Stimulated activated CD4-positive, alpha-beta T cell treated with anti-CD3 and anti-CD28 coated beads, Interleukin-12 subunit alpha, Interleukin-12 subunit beta, amount 100 ng/mL, for 4 hours (primary cell): ENCODE results near the gene HES7.
"Not testable (repeated sequence)": the region's sequence is repeated elsewhere in the genome, so short reads cannot be mapped to it uniquely, and the experiment has no call there.

Experiments
- DNase-seq: peaks from one replicate; pipeline ENCODE4 v3.0.0-alpha.2; 2020

Gene HES7

DNA sequence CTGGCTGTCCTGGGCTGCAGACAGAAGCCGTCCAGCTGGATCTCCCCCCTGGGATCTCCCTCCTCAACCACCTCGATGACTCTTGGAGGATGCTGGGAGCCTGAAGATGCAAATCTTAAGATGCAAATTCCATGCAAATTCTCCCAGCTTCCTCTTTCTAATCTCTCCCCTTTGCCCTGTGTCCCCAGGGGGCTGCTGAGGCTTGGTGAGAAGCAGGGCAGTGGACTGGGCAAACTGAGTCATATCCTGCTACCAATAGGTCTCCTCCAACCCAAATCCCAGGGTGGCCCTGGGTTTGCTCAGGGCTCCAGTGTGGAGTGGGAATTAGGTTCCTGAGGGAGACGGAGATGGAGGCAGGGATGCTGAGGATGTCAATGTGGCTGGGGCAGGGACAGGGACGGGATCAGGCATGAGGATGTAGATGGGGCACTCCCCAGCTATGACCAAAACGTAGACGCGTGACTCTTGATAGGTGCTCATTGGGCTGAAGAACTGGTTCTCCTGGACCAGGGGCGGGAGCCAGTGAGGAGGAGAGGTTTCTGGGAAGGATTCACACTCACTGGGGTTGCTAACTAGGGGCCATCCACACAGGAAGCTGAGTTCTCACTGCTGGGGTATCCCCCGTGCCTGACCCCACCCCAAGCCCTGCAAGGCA is 32.7 kb downstream of the HES7 start:
- no peak for DNase-seq

- DNase-seq = no peak
Observed at GRCh38 chr17:8089728-8090127, 34.2 kb downstream of the HES7 start.

DNA sequence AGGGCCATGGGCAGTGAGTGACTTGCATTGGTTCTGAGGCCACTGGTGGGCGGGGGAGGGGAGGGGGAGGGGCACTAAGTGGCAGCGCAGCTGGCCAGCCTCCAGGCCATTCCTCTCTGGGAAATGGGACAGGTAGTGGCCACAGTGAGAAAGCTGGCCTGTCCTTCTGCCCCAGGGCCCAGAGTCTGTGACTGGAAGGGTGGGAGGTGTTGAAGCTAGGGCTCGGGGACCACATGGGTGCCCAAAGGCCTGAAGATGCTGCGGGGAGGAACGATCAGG is 36.0 kb downstream of the HES7 start:
- DNase-seq = no peak

GRCh38 chr17:8087075-8087951 is 36.6 kb downstream of the HES7 start, which contains the start of gene ALOX12B:
TSS of gene ALOX12B (minus strand) at chr17:8087716. CDS start at chr17:8087442, 274 bp downstream.
- DNase-seq = no peak

GRCh38 chr17:8084250-8084649 is 39.7 kb downstream of the HES7 start:
- no peak for DNase-seq

GRCh38 chr17:8082292-8082691 is 41.6 kb downstream of the HES7 start:
- no peak for DNase-seq

GRCh38 chr17:8081876-8082275 is 42.0 kb downstream of the HES7 start:
- DNase-seq = no peak

DNA sequence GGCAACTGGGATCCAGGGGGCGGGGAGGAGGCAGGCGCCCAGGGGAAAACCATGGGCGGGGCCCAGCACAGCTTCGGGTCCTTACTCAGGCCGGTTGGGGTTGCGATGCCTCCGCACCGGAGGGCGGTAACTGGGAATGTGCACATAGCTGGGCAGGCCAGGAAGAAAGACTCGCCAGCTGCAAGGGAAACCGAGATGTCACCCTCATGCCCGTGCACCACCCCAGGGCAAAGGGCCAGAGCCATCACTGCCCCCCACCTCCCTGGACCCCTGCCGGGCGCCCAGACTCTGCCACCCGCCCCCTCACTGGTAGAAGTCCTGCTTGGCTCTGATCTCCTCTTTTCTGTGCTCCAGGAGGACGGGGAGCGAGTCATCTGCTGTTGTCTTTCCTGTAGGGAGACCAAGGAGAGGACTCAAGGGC is 43.1 kb downstream of the HES7 start:
- no peak for DNase-seq

GRCh38 chr17:8080208-8080798 is 43.6 kb downstream of the HES7 start:
- DNase-seq = no peak

DNA sequence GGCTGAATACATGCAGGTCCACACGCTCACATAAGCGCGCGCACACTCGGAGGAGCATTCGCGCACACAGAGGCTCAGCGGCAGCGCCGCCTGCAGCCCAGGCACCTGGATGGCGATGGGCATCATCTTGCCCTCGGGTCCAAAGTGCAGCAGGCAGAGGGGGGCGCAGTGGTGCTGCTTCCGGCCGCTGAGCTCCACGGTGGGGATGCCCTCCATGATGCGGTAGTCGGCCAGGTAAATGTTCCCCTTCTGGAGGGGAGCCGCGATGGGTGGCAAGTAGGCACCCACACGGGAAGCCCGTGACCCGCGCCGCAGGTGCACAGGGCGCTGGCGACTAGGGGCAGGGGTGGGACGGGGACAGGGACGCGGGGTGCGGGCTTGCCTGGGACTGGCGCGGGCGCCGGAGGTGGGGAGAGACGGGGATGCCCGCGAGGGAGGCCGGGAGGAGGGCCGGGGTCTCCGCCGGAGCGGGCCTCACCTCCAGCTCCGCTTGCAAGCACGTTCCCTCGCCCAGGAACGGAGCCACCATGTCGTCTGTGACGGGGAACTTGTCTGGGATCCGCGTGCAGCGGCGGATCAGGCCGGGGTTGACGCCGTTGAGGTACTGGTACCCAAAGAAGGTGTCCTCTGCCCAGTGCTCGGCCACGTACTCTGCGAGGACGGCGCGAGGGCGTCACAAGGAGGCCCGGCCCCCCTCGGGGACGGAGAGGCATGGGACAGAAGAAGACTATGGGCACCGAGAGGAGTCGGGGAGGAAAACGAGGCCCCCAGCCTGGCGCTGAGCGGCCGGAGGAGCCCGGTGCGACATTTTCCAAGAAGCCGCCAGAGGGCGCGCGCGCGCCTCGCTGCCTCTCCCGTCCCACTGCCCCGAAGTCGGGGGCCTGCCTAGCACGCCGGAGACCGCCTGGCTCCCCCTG is 44.4 kb downstream of the HES7 start:
- DNase-seq = peak; percentile 77

- DNase-seq = not testable (repeated sequence)
Observed at GRCh38 chr17:8077939-8078338, 46.0 kb downstream of the HES7 start.

DNA sequence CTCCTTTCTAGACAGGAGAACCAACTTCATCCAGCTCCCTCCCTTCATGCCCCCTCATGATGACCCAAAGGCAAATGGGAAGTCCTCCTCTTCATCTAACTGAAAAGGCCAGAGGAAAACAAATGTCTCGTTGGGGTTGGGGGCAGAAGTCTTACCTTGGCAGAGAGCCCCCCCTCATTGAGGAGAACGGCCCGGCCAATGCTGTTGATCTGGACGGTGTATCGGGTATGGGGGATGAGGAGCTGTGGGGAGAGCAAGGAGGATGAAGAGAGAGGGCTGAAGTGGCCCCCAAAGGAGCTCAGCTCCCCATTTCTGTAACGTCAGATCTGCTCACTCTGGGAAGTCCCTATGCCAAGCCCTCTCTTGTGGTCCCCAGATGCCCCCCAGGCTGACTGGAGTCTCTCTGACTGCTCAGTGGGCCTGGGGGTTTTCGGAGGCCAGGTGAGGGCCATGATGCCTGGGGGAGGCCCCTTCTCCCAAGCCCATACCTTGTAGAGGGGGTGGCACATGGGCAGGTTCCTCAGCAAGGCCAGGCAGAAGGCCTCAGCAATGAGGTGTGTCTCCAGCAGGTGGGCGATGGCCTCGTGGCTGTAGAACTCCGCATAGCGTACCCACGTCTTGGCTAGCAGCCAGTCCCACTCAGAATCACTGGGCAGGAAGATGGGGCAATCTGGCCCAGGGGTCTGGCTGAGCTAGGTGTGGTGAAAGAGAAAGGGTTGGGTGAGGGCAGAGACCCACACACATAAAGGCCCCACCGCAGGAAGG is 47.2 kb downstream of the HES7 start:
- DNase-seq = no peak

GRCh38 chr17:8075574-8076342 is 48.1 kb downstream of the HES7 start:
- no peak for DNase-seq

DNA sequence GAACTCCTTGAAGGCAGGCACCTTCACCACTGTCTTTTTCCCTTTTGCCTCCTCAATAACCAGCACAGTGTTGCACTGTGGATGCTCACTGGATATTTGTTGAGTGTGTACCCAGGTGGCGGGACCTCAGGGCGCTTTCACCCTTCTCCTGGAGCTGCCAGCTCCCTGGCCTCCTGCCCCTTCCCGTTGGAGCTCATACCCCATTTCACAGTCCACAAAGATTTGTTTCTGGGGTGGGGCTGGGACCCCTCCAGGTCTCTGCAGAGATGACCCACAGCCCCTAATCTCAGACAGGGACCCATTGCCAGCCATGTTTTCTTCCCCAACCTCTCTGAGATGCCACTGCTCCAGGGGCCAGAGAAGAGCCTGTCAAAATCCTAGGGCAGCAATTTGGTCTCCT is 48.8 kb downstream of the HES7 start:
- DNase-seq = no peak

DNA sequence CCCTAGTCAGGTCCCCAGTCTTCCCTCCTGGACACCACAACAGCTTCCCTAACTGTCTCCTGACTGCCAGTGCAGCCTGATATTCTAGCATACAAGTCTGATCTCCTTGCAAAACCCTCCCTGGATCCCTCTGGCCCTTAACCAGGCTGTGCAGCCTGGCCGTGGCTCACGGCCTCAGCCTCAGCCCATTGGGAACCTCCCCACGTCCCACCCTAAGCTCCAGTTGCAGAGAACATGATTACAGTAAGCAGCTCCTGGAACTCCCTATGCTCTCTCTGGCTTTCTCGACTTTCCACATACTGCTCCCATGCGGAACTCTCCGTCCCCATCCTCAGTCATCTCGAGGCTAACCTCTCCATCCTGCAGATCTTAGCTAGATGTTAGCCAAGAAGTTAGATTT is 49.4 kb downstream of the HES7 start:
- no peak for DNase-seq

DNA sequence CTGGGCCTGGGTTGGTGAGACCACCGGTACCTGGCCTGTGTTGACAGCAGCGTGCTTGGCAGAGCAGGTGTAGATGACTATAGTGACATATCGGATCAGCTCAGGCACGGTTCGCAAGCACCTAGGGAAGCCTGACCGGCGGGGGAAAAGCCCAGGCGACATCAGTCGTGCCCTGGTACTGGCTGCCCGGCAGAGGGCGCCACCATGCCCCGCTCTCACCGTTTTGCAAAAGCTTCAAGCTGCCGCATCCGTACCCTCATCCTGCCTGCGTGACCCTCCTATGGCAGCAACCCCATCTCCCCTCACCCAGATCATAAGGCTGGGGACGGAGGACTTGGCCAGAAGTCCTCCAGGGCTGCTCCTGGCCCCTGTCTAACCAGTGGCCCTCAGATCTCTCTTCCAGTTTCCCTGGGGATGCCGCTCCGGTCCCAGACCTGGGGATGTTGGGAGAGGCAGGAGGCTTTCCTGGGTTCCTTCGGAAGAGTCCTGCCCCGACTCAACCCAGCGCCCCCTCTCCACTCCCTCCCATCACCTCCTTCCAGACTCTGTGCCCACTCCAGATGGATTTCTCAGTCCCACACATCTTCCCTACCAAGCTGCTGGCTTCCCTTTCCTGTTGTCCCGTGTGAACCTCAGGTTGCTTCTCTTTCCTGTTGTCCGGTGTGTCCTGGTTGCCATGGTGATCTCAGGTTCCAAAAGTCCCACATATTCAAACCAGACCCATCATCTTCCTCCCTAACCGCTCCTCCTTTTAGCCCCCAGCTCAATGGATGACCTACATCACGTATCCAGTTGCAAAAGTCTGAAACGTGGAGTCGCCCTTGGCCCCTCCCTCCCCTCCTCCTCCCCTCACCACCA is 50.0 kb downstream of the HES7 start:
- peak; percentile 90 for DNase-seq

- DNase-seq = peak; percentile 30
Observed at GRCh38 chr17:8072729-8073461, 51.0 kb downstream of the HES7 start.

GRCh38 chr17:8072341-8072728 is 51.6 kb downstream of the HES7 start:
- no peak for DNase-seq

DNA sequence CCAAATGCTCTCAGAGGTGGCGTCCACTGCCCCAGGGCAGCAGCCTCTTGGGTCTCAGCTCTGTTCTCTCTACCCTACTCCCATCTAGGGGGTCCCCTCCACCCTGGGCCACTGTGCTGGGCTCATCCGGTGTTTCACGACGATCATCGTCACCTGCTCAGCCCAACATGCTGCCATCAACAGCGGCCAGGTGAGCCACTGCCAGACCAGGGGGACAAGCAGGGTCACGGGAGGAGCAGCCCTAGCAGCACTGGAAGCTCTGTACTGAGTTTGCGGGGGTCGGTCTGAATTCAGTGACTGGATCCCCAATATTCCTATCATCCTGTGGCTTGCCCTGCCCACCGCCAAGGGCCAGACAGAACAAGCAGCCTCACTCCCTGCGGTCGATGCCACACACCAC is 52.4 kb downstream of the HES7 start:
- DNase-seq = no peak
